ENCODE measurements around the gene MDM2. TPM values are rescaled to one million over a fixed set of nuclear protein-coding genes. Genes with fewer than 3 reads are reported as not detected.

The MDM2 gene
- total and polyA plus RNA-seq, 8 donors: 30.7 to 132 (median 56.8) TPM

DNA sequence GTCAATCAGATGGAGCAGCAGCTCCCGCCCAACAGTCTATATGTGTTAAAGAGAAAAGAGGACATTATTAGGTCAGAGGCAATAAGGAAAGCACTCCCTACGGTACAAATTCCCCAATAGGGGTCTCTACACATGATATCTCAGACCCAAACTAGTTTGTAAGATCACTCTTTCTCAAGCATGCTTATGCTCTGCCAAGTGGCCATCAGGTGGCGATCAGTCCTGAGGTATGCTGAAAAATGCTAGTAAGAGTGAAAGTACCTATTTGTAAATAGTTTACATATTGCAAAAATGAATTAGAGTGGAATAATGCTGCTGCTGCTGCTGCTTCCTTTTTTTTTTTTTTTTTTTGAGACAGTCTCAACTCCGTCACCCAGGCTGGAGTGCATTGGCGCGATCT is 63.9 kb downstream of the MDM2 start:
- no peak overlapping the region for H3K4me3 ChIP-seq
- FAIRE-seq (no peak), ATAC-seq (peak in 1 of 4 donors; percentile 18), DNase-seq (no peak)
- intact Hi-C loops (cut with DNase I): no loop called here
- WGBS, 2 donors: 92% methylated on average over 6 of the region's 6 CpGs
- no peaks in the 10 kb centered on the region for H3K27me3 ChIP-seq
- H3K36me3 ChIP-seq: peaks cover 0 to 8% (median 0%) of the 10 kb centered on the region in 3 donors
- H3K4me1 ChIP-seq: no peaks in the 10 kb centered on the region
- TF ChIP-seq CTCF (IDR thresholded peaks at IDR 0.05): no peak
- H3K9me3 ChIP-seq: no peaks in the 10 kb centered on the region
- no peak overlapping the region for H3K27ac ChIP-seq

- ATAC-seq (no peak), FAIRE-seq (no peak), DNase-seq (no peak)
- Histone ChIP-seq H3K4me3 (no peak overlapping the region), H3K27ac (no peak overlapping the region), H3K27me3 (no peaks in the 10 kb centered on the region), H3K9me3 (no peaks in the 10 kb centered on the region), H3K4me1 (no peaks in the 10 kb centered on the region), H3K36me3 (peaks cover 0 to 8% (median 0%) of the 10 kb centered on the region in 3 donors)
- intact Hi-C loops (cut with DNase I): no loop called here
- TF ChIP-seq CTCF (IDR thresholded peaks at IDR 0.05): no peak
- 95 to 100% methylated on average over 4 of the region's 4 CpGs for WGBS, 2 donors
Measured at GRCh38 chr12:68873316-68873715, 65.3 kb downstream of the MDM2 start.

GRCh38 chr12:68876461-68876860 is 68.5 kb downstream of the MDM2 start:
- intact Hi-C loops (cut with DNase I): no loop called here
- no peak for DNase-seq
- Histone ChIP-seq H3K4me3 (no peak overlapping the region), H3K27me3 (no peaks in the 10 kb centered on the region), H3K36me3 (no peaks in the 10 kb centered on the region), H3K9me3 (no peaks in the 10 kb centered on the region), H3K4me1 (peaks cover 0 to 4% (median 0%) of the 10 kb centered on the region in 3 donors), H3K27ac (no peak overlapping the region)
- no peak for TF ChIP-seq CTCF (IDR thresholded peaks at IDR 0.05)
- FAIRE-seq: no peak
- ATAC-seq: no peak
- WGBS, 2 donors: 60 to 63% methylated on average over 4 of the region's 4 CpGs

DNA sequence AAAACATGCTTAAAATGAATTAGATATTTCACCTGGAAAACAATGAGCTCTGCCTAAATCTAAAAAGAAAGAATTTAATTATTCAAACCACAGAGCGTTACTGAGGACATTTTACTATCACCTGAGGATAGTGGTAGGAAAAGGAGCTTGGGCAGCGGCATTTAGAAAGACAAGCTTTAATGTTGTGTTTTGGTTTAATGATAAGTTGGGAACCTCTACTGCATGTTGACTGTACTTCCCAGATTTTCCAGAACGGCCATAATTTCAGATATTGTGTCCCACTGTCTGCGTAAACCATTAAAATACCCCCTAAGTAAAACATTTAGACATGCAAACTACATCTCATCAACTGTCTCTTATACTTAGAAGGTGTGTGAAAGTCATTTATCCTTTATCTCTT is 69.6 kb downstream of the MDM2 start:
- Histone ChIP-seq H3K36me3 (no peaks in the 10 kb centered on the region), H3K9me3 (no peaks in the 10 kb centered on the region), H3K27me3 (no peaks in the 10 kb centered on the region), H3K4me3 (no peak overlapping the region), H3K4me1 (peaks cover 0 to 4% (median 0%) of the 10 kb centered on the region in 3 donors), H3K27ac (no peak overlapping the region)
- intact Hi-C loops (cut with DNase I): no loop called here
- WGBS, 2 donors: 94 to 99% methylated on average over 4 of the region's 4 CpGs
- TF ChIP-seq CTCF (IDR thresholded peaks at IDR 0.05): no peak
- FAIRE-seq (no peak), ATAC-seq (no peak), DNase-seq (no peak)

DNA sequence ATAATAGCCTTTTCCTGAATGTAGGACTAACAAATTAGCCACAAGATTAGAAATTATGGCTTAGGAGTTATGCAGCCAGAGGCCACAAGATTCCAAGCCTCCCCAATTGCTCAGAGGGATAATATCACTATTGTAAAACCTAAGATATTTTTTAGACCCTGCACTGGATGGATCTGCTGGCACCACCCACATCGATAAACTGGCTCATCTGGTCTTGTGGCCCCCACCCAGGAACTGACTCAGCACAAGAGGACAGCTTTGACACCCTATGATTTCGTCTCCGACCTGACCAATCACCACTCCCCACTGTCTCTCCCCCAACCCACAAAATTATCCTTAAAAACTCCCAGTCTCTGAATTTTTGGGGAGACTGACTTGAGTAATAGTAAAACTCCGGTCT is 70.3 kb downstream of the MDM2 start:
- DNase-seq (no peak), FAIRE-seq (no peak), ATAC-seq (no peak)
- Histone ChIP-seq H3K27me3 (no peaks in the 10 kb centered on the region), H3K27ac (no peak overlapping the region), H3K36me3 (peaks cover 0 to 4% (median 0%) of the 10 kb centered on the region in 3 donors), H3K4me1 (peaks cover 0 to 4% (median 0%) of the 10 kb centered on the region in 3 donors), H3K4me3 (no peak overlapping the region), H3K9me3 (no peaks in the 10 kb centered on the region)
- intact Hi-C loops (cut with DNase I): no loop called here
- 91 to 97% methylated on average over 4 of the region's 4 CpGs for WGBS, 2 donors
- no peak for TF ChIP-seq CTCF (IDR thresholded peaks at IDR 0.05)

All from pancreas (tissue), 10 donors.